ENCODE results near the gene RALGDS. TPM values are rescaled to one million over a fixed set of nuclear protein-coding genes. Genes with fewer than 3 reads are reported as not detected.

RALGDS gene
- total and polyA plus RNA-seq, 2 of the 13 experiments (the other 11 are each of a cell fraction or from before 2014, with no cell fraction given) = 12.9 to 25.5 TPM

- Histone ChIP-seq H3K36me3 (replicated peaks in 1 of 2; ENCODE audit: control insufficient read depth in 1 of 2, insufficient read depth in 2 of 2, low read length in 2 of 2) (no peaks in the 10 kb centered on the region), H3K4me1 (ENCODE audit: insufficient read depth, low read length) (no peaks in the 10 kb centered on the region), H3K27me3 (ENCODE audit: control insufficient read depth in 1 of 2, insufficient read depth in 2 of 2, low read length in 2 of 2) (peaks cover 3 to 20% of the 10 kb centered on the region in 2 experiments; a peak in 4 of 5 replicates), H2AFZ (ENCODE audit: low read length) (no peak overlapping the region), H4K20me1 (ENCODE audit: insufficient read depth, low read length) (no peaks in the 10 kb centered on the region), H3K4me2 (ENCODE audit: low read depth, low read length) (no peak overlapping the region), H3K9ac (ENCODE audit: insufficient read depth, low read depth, low read length) (no peak overlapping the region), H3K27ac (ENCODE audit: extremely low read length, insufficient read depth, low read length) (no peak overlapping the region), H3K4me3 (replicated peaks in 1 of 3; ENCODE audit: insufficient read depth in 1 of 3, low read depth in 2 of 3, low read length in 3 of 3) (no peak overlapping the region), H3K9me3 (ENCODE audit: low read length) (no peaks in the 10 kb centered on the region), H3K79me2 (ENCODE audit: insufficient read depth, low read length) (no peaks in the 10 kb centered on the region)
- in situ Hi-C loops (cut with HindIII; ENCODE audit: extremely low pct_ligation_motif_present, low pct_unique_long_range_greater_than_20kb) = no loop called here
- DNase-seq (ENCODE audit: low spot score) (no peak), ATAC-seq (no peak), FAIRE-seq (no peak)
- no TSS peak for BruUV-seq (replicated peaks)
- ChIA-PET POLR2A (no interaction called here), CTCF (ENCODE audit: low intra/inter-chr PET ratio, low total read pairs) (no interaction called here)
- TF ChIP-seq GFI1 (CRISPR knock-in tag; IDR thresholded peaks at IDR 0.05; ENCODE audit: borderline replicate concordance) (no peak), ZNF713 (CRISPR knock-in tag; IDR thresholded peaks at IDR 0.05) (no peak), NCOA2 (CRISPR knock-in tag; IDR thresholded peaks at IDR 0.05) (no peak), ZNF724P (CRISPR knock-in tag; IDR thresholded peaks at IDR 0.05; ENCODE audit: borderline replicate concordance) (no peak), RARA (CRISPR knock-in tag; IDR thresholded peaks at IDR 0.05) (no peak)
- 30% methylated on average over 2 of the region's 3 CpGs for WGBS (ENCODE audit: low lambda C conversion rate)
- intact Hi-C loops (cut with micrococcal nuclease; ENCODE audit: unreplicated experiment) = no loop called here
These were observed 46.7 kb upstream of the RALGDS start for GRCh38 chr9:133167769-133168168.

- Histone ChIP-seq H3K79me2 (ENCODE audit: insufficient read depth, low read length) (no peaks in the 10 kb centered on the region), H3K9me3 (ENCODE audit: low read length) (no peaks in the 10 kb centered on the region), H4K20me1 (ENCODE audit: insufficient read depth, low read length) (no peaks in the 10 kb centered on the region), H3K27ac (ENCODE audit: extremely low read length, insufficient read depth, low read length) (no peak overlapping the region), H3K36me3 (replicated peaks in 1 of 2; ENCODE audit: control insufficient read depth in 1 of 2, insufficient read depth in 2 of 2, low read length in 2 of 2) (no peaks in the 10 kb centered on the region), H3K27me3 (ENCODE audit: control insufficient read depth in 1 of 2, insufficient read depth in 2 of 2, low read length in 2 of 2) (peaks cover 3 to 20% of the 10 kb centered on the region in 2 experiments; a peak in 4 of 5 replicates), H3K4me2 (ENCODE audit: low read depth, low read length) (no peak overlapping the region), H3K4me1 (ENCODE audit: insufficient read depth, low read length) (no peaks in the 10 kb centered on the region), H3K4me3 (replicated peaks in 1 of 3; ENCODE audit: insufficient read depth in 1 of 3, low read depth in 2 of 3, low read length in 3 of 3) (no peak overlapping the region), H3K9ac (ENCODE audit: insufficient read depth, low read depth, low read length) (no peak overlapping the region), H2AFZ (ENCODE audit: low read length) (no peak overlapping the region)
- ATAC-seq (no peak), DNase-seq (ENCODE audit: low spot score) (no peak), FAIRE-seq (no peak)
- in situ Hi-C loops (cut with HindIII; ENCODE audit: extremely low pct_ligation_motif_present, low pct_unique_long_range_greater_than_20kb) = no loop called here
- WGBS (ENCODE audit: low lambda C conversion rate) = 8% methylated on average over 2 of the region's 3 CpGs
- no TSS peak for BruUV-seq (replicated peaks)
- intact Hi-C loops (cut with micrococcal nuclease; ENCODE audit: unreplicated experiment) = no loop called here
- CTCF ChIA-PET (ENCODE audit: low intra/inter-chr PET ratio, low total read pairs) = no interaction called here
- POLR2A ChIA-PET = no interaction called here
- TF ChIP-seq ZNF619 (CRISPR knock-in tag; IDR thresholded peaks at IDR 0.05) (no peak), RFXANK (CRISPR knock-in tag; IDR thresholded peaks at IDR 0.05) (no peak), AHR (CRISPR knock-in tag; IDR thresholded peaks at IDR 0.05) (no peak), MBD4 (IDR thresholded peaks at IDR 0.05; ENCODE audit: borderline replicate concordance, low read length) (no peak), ZBTB43 (CRISPR knock-in tag; conservative IDR thresholded peaks at IDR 0.05) (no peak), HBP1 (CRISPR knock-in tag; IDR thresholded peaks at IDR 0.05; ENCODE audit: low read depth) (no peak), ZFP91 (CRISPR knock-in tag; IDR thresholded peaks at IDR 0.05; ENCODE audit: borderline replicate concordance) (no peak), ZBTB7A (CRISPR knock-in tag; IDR thresholded peaks at IDR 0.05) (no peak), BCL3 (CRISPR knock-in tag; IDR thresholded peaks at IDR 0.05) (no peak)
These were observed 46.2 kb upstream of the RALGDS start for GRCh38 chr9:133167096-133167730.
